Measurements from ENCODE around the gene THBS1. TPM values are rescaled to one million over a fixed set of nuclear protein-coding genes. Genes with fewer than 3 reads are reported as not detected.

THBS1 gene
- total and polyA plus RNA-seq, 3 donors from 2014 or later: 12.6 to 20.7 (median 13.9) TPM

DNA sequence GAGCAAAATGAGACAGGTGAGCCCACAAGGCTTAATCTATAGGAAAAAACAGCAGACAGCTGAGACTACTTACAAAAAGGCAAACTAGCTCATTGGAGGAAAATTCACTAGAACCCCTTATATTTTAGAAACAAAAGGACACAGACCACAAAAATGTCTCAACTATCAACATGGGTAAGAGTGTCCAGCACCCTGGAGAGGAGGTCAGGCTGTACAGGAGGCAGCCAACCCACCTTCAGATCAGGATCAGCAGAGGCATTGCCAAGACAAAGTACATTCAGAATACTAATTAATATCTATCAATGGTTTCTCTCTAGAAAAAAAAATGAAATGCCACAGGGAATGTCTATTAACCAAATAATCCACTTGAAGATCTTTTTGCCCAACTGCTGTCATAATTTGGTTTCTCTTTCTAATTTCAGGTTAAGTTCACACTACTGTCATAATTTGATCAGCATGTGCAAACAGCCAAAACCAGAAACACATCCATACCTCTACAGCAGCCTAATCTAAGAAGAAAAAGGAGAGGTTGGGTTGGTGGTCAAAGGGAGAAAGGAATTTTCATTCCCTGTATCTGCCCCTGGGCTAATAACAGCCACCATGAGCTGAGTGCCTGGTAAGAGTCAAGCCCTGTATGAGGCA is 26.0 kb upstream of the THBS1 start:
- Histone ChIP-seq H3K36me3 (ENCODE audit: low read depth, missing control alignments) (no peaks in the 10 kb centered on the region), H3K4me1 (no peaks in the 10 kb centered on the region), H3K27ac (no peak overlapping the region), H3K9me3 (no peaks in the 10 kb centered on the region), H3K4me3 (no peak overlapping the region), H3K27me3 (no peaks in the 10 kb centered on the region)
- no peak for DNase-seq
- intact Hi-C loops (cut with DNase I; ENCODE audit: low total_unique reads): no loop called here
- no peak for TF ChIP-seq POLR2A (IDR thresholded peaks at IDR 0.05)
- TF ChIP-seq, protein P1, sequence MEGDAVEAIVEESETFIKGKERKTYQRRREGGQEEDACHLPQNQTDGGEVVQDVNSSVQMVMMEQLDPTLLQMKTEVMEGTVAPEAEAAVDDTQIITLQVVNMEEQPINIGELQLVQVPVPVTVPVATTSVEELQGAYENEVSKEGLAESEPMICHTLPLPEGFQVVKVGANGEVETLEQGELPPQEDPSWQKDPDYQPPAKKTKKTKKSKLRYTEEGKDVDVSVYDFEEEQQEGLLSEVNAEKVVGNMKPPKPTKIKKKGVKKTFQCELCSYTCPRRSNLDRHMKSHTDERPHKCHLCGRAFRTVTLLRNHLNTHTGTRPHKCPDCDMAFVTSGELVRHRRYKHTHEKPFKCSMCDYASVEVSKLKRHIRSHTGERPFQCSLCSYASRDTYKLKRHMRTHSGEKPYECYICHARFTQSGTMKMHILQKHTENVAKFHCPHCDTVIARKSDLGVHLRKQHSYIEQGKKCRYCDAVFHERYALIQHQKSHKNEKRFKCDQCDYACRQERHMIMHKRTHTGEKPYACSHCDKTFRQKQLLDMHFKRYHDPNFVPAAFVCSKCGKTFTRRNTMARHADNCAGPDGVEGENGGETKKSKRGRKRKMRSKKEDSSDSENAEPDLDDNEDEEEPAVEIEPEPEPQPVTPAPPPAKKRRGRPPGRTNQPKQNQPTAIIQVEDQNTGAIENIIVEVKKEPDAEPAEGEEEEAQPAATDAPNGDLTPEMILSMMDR (IDR thresholded peaks at IDR 0.05): no peak

DNA sequence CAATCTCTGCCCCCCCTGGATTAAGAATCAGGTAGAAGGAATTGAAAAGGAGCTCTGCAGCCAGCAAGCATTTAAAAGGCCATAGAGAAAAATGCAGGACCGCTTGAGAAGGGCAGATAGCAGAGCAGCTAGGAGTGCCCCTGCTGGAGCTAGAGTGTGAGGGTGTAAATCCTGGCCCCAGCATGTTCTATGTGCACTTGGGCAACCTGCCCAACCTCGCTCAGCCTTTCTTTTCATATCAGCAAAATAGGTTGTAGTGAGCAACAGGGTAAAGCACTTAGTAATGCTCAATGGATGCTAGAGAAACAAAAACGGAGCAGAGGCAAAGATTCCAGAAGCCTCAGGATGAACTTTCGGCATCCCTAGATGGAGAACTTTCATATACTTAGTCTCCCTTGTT is 25.0 kb upstream of the THBS1 start:
- TF ChIP-seq, protein P1 (IDR thresholded peaks at IDR 0.05): no peak
- TF ChIP-seq POLR2A (IDR thresholded peaks at IDR 0.05): no peak
- H3K36me3 ChIP-seq (ENCODE audit: low read depth, missing control alignments): no peaks in the 10 kb centered on the region
- WGBS, 2 donors: 82 to 85% methylated on average over 4 of the region's 4 CpGs
- intact Hi-C loops (cut with DNase I; ENCODE audit: low total_unique reads): no loop called here
- no peaks in the 10 kb centered on the region for H3K27me3 ChIP-seq
- no peaks in the 10 kb centered on the region for H3K9me3 ChIP-seq
- no peak overlapping the region for H3K27ac ChIP-seq
- DNase-seq: no peak
- H3K4me1 ChIP-seq: no peaks in the 10 kb centered on the region
- H3K4me3 ChIP-seq: no peak overlapping the region

DNA sequence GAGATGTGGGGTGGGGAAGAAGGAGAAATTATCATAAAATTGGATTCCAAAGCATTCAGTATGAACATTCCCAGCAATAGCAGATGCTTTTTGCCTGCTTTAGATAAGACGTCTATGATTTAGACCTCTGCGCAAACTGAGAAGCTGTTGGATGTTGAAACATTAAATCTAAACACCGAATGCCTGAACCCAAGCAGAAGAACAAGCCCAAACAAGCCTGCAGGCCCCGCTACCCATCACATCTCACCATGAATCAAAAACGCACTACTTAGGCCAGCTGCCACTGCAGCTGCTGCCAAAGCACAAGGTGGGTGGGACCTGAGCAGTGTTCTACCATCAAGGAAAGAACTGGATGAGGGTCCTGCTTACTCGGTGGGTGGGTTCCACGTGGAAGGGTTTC is 24.4 kb upstream of the THBS1 start:
- 89% methylated on average over 7 of the region's 7 CpGs for WGBS, 2 donors
- Histone ChIP-seq H3K4me1 (no peaks in the 10 kb centered on the region), H3K27ac (no peak overlapping the region)

DNA sequence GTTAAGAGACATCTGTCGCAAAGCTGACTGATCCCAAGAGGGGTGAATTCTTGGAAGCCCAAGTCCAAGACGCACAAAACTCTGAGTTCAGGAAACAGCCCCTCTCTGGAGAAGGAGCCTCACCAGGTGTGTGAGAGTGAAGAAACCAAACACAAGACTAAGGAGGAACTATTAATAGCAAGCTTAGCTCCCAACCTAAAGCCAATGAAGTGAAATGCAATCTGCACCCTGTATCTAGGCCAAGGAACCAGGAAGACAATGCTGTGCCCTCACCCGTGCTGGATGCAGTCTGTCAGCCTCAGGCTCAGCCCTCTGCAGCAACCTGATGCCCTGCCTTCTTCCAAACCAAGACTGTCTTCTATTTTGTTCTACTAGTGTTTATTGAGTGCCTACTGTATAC is 22.5 kb upstream of the THBS1 start:
- H3K4me1 ChIP-seq: no peaks in the 10 kb centered on the region
- no peak overlapping the region for H3K4me3 ChIP-seq
- H3K9me3 ChIP-seq: no peaks in the 10 kb centered on the region
- no peaks in the 10 kb centered on the region for H3K27me3 ChIP-seq
- H3K27ac ChIP-seq: no peak overlapping the region
- TF ChIP-seq, protein P1 (IDR thresholded peaks at IDR 0.05): no peak
- no peak for TF ChIP-seq POLR2A (IDR thresholded peaks at IDR 0.05)
- H3K36me3 ChIP-seq (ENCODE audit: low read depth, missing control alignments): no peaks in the 10 kb centered on the region
- intact Hi-C loops (cut with DNase I; ENCODE audit: low total_unique reads): no loop called here
- no peak for DNase-seq
- 85 to 96% methylated on average over 3 of the region's 3 CpGs for WGBS, 2 donors

More for the DNA sequence above, 24.4 kb upstream of the THBS1 start:
- H3K4me3 ChIP-seq: no peak overlapping the region
- H3K27me3 ChIP-seq: no peaks in the 10 kb centered on the region
- H3K36me3 ChIP-seq (ENCODE audit: low read depth, missing control alignments): no peaks in the 10 kb centered on the region
- intact Hi-C loops (cut with DNase I; ENCODE audit: low total_unique reads): no loop called here
- no peak for TF ChIP-seq POLR2A (IDR thresholded peaks at IDR 0.05)
- TF ChIP-seq, protein P1 (IDR thresholded peaks at IDR 0.05): no peak
- H3K9me3 ChIP-seq: no peaks in the 10 kb centered on the region
- no peak for DNase-seq

DNA sequence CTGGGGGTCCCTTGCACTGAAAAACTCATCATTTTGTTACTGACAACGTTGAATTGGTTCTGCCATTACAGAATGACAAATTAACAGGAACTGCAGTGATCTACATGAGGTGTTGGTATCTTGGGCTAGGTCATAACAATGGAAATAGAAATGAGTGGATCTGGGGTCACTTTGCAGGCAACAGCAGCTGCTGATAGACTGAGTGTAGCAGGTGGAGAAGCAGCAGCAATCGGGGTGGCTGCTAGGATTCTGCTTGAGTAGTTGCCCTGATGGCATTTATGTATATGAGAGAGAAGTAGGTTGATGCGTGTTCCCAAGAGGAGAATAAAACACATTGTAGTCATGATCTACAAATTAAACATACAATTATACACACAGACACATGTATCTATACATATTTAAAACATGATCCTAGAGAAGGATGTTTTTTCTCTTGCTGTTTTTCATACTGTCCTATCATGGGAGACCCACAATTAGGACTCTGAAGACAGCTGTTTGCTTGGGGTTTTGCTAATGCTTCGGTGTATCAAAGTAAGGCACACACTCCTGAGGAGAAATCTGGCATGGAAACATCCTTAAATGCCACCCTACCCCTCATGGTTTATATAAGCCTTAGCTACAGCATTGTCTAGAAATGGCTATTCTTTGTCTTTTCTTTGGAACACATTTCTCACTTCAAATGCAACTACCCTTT is 15.8 kb upstream of the THBS1 start:
- WGBS, 2 donors: 87 to 88% methylated on average over 4 of the region's 4 CpGs
- Histone ChIP-seq H3K36me3 (ENCODE audit: low read depth, missing control alignments) (no peaks in the 10 kb centered on the region), H3K4me1 (no peaks in the 10 kb centered on the region), H3K27me3 (no peaks in the 10 kb centered on the region), H3K9me3 (no peaks in the 10 kb centered on the region), H3K27ac (no peak overlapping the region), H3K4me3 (no peak overlapping the region)
- no peak for DNase-seq
- TF ChIP-seq POLR2A (IDR thresholded peaks at IDR 0.05): no peak
- TF ChIP-seq, protein P1 (IDR thresholded peaks at IDR 0.05): no peak
- intact Hi-C loops (cut with DNase I; ENCODE audit: low total_unique reads): no loop called here
